NCI-H1092 treated with DMSO at 0.1 percent for 48 hours (cell line): Measurements from ENCODE around the gene SPEG.

ENCODE experiments used
- DNase-seq: peaks from one replicate; lab custom pipeline; 2025; lab: John Stamatoyannopoulos, UW

Gene SPEG

GRCh38 chr2:219462349-219462748 lies 27.7 kb downstream of the SPEG start:
- no peak for DNase-seq

GRCh38 chr2:219464286-219465032 lies 29.8 kb downstream of the SPEG start:
- no peak for DNase-seq

DNA sequence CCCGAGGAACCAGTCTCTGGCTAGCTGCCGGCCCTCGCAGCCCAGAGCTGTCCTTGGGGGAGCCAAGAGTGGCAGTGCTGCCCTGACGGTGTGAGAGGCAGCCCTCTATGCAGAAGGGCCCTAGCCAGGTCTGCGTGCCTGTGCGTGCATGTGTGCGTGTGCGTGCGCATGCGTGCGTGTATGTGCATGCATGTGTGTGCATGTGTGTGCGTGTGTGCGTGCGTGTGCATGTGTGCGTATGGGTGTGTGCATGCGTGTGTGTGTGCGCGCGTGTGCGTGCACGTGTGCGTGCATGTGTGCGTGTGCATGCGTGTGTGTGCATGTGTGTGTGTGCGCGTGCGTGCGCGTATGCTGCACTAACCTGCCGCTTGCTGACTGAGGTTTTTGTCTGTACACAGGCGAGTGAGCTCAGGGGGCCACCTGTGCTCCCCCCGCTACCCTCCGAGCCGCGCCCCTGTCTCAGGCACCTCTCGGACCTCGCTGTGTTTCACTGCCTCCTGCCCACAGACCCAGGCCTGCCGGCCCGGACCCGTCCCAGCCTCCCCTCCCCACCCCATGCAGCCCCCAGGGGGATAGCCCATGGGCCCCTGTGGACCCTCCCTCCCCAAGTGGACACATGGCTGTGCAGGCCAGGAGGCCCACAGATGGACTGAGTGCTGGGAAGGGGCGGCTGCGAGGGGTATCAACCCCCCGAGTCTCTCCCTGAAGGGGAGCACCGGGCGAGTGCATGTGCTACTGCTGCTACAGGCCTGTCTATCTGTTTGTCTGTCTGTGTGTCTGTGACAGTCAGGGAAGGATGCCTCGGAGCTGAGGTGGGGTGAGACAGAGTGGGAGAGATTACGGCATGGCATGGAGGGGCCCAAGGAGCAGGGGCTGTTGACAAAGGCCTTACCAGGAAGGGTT lies 31.3 kb downstream of the SPEG start:
- no peak for DNase-seq

GRCh38 chr2:219466816-219467735 lies 32.4 kb downstream of the SPEG start:
- DNase-seq, result no peak

- DNase-seq, result no peak
These were observed 33.1 kb downstream of the SPEG start for GRCh38 chr2:219467736-219468075.

GRCh38 chr2:219468410-219469185 lies 34.0 kb downstream of the SPEG start:
- no peak for DNase-seq

DNA sequence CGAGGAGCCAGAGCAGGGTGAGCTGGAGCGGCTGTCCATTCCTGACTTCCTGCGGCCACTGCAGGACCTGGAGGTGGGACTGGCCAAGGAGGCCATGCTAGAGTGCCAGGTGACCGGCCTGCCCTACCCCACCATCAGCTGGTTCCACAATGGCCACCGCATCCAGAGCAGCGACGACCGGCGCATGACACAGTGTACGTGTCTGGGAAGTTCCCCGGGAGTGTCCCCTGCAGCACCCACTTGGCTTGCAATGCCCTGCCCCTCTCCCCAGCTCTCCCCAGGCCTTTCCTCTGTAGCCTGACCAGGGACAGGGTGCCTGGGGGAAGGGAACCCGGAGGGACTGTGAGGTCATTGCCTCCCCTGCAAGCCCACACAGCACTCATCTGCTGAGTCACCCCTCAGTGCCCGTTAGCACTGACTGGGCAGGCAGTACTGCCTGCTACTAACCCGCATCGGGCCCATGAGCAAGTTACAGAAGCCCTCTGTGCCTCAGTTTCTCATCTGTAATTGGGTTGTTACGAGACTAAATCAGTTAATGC lies 34.6 kb downstream of the SPEG start:
- no peak for DNase-seq

DNA sequence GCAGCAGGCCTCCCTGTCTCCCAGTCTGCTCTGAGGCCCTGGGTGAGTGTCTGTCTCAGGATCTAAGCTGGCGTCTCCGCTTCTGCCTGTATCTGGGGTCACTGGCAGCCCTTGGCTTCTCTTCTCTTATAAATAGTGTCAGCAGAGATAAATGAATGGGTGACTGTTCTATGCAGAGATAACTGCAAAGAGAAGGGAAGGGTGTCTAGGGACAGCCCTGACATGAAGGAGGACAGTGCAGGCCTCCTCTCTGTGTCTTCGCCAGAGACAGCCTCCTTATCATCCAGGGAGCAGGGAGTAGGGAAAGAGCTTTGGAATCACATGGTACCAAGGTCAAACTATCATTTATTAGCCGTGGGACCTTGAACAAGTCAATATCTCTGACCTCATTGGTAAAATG lies 35.8 kb downstream of the SPEG start:
- DNase-seq, result no peak

DNA sequence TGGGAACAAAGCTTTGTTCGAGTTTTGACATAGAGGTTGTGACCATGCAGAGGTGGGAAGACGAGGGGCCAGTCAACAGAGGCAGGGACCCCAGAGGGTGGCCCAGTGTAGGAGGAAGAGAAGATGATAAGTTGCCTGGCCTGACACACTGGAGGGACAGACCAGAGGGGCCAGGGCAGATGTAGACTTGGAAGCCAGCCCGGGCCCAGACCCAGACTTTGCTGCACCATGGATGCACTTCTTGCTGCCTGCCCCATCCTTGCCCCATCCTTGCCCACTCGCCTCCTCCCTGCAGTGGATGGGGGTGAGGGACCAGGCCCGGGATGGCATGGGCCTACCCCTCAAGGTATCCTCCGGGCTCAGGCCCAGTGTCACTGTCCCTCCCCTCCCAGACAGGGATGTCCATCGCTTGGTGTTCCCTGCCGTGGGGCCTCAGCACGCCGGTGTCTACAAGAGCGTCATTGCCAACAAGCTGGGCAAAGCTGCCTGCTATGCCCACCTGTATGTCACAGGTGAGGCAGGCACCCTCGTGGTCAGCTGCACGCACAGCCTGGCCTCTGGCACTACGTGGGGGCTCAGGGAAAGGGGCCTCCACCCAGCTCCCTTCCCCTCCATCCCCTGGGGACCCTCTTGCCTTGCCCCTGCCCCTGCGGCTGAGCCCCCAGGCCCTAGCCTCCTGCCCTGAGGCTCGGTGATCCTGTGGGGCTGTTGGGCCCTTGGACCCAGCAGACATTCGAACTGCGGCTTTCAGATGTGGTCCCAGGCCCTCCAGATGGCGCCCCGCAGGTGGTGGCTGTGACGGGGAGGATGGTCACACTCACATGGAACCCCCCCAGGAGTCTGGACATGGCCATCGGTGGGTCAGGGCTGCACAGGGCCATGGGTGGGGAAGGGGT lies 37.1 kb downstream of the SPEG start:
- no peak for DNase-seq

GRCh38 chr2:219472629-219473187 lies 38.1 kb downstream of the SPEG start:
- DNase-seq, result no peak

- DNase-seq, result no peak
These were observed 38.9 kb downstream of the SPEG start for GRCh38 chr2:219473511-219473910.

DNA sequence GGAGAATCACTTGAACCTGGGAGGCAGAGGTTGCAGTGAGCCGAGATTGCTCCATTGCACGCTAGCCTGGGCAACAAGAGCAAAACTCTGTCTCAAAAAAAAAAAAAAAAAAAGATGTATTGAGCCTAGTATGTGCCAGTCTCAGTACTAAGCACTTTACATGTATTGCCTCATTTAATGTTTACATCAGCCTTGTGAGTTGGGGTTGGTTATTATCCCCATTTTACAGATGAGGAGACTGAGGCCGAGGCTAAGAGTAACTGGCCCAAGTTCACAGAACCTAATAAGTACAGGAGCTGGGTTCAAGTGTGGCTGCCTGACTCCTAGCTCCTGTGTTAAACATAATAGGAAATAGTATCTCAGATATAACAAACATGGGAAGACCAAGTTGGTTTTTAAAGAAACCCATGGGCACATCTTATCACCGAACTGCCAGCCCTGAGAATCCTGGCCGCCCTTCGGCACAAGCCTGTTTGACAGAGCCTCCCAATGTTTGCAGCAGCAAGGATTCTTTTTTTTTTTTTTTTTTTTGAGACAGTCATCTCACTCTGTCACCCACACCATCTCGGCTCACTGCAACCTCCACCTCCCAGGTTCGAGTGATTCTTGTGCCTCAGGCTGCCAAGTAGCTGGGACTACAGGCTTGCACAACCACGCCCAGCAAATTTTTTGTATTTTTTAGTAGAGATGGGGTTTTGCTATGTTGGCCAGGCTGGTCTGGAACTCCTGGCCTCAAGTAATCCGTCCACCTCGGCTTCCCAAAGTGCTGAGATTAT lies 39.8 kb downstream of the SPEG start:
- no peak for DNase-seq

- no peak for DNase-seq
These were observed 40.6 kb downstream of the SPEG start for GRCh38 chr2:219475278-219475677.

DNA sequence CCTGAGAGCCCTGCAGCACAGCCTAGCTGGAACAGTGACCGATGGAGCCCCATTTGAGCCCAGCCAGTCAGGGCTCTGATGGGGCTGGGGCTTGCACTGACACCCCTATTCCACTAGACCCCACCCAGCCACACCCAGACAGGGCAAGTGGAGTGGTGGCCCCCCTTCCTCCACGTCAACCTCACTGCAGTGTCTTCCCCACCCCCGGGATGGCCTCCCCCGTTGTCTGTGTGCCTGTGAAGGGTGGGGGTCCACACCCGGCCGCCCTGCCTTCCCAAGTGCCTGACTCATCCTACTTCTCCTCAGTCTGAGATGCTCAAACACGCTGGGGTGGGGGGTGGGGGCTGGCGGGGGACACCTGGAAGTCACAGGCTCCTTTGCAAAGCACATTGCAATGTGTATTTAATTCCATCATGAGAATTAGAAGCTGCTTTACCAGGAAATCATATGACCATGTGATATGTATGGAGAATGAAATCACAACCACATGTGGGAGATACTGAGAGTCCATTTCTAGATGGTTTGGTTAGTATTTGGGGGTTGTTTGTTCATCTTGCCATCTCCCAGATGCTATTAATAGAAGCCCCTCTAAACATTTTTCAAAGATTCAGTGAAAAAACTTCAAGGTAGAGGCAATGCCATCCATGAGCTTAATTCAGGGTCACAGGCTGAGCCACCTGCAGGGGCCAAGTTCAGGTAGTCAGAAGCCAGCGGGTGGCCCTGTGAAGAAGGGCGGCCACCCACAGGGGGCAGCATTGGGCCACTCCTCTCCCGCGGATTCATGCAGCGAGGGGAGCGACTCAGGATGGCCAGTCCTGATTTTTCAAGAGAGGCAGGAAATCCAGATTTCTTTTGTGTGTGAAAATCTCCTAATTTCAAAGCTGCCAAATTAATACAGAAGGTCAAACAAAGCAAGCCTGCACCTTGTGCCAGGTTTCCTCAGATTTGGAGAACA lies 41.3 kb downstream of the SPEG start:
- DNase-seq, result peak; percentile 35

DNA sequence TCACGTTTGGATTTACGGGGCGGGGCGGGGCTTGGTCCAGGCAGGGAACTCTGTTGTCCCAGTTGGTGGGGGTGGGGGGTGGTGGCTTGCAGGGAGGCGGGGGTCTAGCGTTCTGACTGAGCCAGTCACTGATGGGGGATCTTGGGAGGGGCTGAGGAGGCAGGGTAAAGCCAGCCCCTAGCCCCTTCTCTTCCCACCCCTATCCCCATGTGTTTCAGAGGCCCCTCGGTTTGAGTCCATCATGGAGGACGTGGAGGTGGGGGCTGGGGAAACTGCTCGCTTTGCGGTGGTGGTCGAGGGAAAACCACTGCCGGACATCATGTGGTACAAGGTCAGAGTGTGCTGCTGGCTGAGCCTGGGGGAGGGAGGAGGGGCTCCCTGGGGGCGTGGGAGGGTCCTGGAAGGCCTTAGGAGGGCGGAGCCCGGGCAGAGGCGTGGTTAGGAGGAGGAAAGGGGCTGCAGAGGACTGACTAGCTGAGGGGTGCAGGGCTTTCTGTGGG lies 42.1 kb downstream of the SPEG start:
- no peak for DNase-seq

DNA sequence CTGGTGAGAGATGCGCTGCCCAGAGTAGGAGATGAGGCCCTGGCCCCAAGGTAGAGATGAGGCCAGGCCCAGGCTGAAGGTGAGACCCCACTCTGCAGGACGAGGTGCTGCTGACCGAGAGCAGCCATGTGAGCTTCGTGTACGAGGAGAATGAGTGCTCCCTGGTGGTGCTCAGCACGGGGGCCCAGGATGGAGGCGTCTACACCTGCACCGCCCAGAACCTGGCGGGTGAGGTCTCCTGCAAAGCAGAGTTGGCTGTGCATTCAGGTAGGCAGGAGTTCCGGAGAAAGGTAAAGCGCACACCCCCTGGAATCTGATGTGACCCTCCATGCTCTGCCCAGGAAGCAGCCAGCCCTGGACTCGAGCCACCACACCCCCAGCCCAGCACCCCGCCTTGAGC lies 42.5 kb downstream of the SPEG start:
- no peak for DNase-seq

DNA sequence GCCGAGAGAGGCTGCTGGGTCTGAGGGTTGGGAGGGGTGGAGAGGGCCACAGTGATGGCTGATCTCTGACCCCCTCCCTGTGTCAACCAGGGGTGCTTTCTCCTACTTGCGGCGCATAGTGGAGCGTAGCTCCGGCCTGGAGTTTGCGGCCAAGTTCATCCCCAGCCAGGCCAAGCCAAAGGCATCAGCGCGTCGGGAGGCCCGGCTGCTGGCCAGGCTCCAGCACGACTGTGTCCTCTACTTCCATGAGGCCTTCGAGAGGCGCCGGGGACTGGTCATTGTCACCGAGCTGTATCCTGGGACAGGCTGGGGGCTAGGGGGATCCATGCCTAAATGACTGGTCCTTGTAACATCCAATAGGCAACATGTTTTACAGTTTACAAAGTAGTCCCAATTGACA lies 43.2 kb downstream of the SPEG start:
- no peak for DNase-seq

DNA sequence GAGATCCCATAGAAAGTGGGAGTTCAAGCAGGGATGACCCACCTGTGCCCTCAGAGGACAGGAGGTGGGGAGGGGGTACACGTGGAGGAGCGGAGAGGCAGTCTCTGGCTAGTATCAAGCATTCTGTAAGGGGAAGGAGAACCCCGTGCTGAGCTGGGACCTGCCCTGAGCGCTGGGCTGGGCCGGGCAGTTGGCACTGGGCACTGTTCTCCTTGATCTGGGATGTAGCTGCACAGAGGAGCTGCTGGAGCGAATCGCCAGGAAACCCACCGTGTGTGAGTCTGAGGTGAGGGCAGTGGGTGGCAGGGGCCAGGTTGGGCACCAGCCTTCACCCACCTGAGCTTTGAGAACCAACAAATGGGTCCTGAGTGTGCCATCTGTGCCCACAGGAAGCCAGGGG lies 44.3 kb downstream of the SPEG start:
- no peak for DNase-seq
